Stimulated activated CD4-positive, alpha-beta T cell treated with anti-CD3 and anti-CD28 coated beads, Interleukin-1b, Interleukin-23, amount 100 ng/mL, for 24 hours (primary cell): ENCODE results near the gene MGAT4B.

Source experiments
- DNase-seq, 4 experiments: peaks; one replicate each; pipeline ENCODE4 v3.0.0-alpha.2; 2020; ENCODE audit warnings: low read depth in 4 of 4, low spot score in 1 of 4

The MGAT4B gene

DNA sequence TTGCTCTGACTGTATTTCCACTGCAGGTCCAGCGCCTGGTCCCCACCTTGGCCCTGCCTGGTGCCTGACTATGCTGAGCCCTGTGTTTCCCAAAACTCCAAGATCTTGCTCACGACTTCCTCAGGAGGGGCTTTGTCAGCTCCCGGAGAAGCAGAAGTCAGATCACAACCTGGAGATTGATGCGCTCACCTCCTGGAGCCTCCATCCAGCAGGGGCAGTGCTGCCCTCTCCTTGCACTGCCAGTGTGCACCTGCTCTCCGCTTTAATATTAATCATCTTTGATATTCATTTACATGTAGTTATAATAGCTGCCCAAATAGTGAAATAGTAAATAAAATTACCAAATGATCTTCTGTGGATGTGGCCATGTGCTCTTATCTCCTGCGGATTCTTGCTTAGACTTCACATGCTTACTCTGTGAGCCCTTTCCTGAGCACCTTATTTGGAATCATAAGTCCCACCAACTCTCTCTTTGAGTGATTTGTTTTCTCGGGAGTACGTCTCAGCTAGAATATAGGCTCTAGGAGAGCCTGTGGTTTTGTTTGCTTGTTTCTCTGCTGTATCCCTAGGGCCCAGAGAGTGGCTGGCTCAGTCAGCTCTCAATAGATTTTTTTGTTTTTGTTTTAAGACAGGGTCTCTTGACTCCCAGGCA is 56.7 kb downstream of the MGAT4B start:
- no peak for DNase-seq

DNA sequence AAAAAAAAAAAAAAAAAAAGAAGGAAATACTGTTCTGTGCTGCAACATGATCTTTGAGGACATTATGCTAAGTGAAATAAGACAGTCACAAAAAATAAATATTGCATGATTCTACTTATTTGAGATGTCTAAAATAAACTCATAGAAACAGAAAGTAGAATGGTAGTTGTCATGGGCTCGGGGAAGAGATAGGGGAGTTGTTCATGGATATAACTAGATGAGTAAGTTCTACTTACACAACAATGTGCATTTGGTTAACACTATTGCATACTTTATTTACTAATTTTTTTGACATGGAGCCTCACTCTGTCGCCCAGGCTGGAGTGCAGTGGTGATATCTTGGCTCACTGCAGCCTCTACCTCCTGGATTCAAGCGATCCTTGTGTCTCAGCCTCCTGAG is 58.9 kb downstream of the MGAT4B start:
- DNase-seq = no peak
